Activated T-helper 17 cell treated with anti-CD3 and anti-CD28 coated beads, Interleukin-2, amount 50 U/mL, for 72 hours (primary cell): Measurements from ENCODE around the gene MCM8. TPM values are rescaled to one million over a fixed set of nuclear protein-coding genes. Genes with fewer than 3 reads are reported as not detected.

Experiments
- total RNA-seq, 2 donors: library from RNA; stranded (reverse); gene quantifications; one replicate each; pipeline ENCODE4 v1.2.3, GENCODE V29; 2022

Gene MCM8
- total RNA-seq, 2 donors from 2014 or later: 35.3 to 41.6 TPM

Other genes with a start within 250 kb of the MCM8 start
- gene SHLD1, start 200.3 kb upstream of the MCM8 start, total RNA-seq: 10 to 100 TPM in 1 of 2 donors, 1 to 10 TPM in 1; 8.6 to 12.9 TPM
- gene CHGB, start 39.1 kb upstream of the MCM8 start, total RNA-seq: under 1 TPM; 0.32 to 0.52 TPM
- 10 to 100 TPM; 19.8 to 43.2 TPM for gene TRMT6, start 119 bp upstream of the MCM8 start, total RNA-seq
- gene CRLS1, start 55.5 kb downstream of the MCM8 start, total RNA-seq: 10 to 100 TPM; 27.5 to 49.9 TPM
- not detected for gene LRRN4, start 103.4 kb downstream of the MCM8 start, total RNA-seq
- under 1 TPM; 0.13 to 0.48 TPM for gene FERMT1, start 172.4 kb downstream of the MCM8 start, total RNA-seq